SK-N-SH (cell line): ENCODE data around the gene CDH13.

Experiments used
- NRF1 ChIP-seq: IDR thresholded peaks from 2 replicates; pipeline ENCODE4 v1.6.1; 2012; ENCODE audit warnings: low read depth, mild to moderate bottlenecking, low read length
- POLR2AphosphoS5 ChIP-seq: IDR thresholded peaks from 2 replicates; pipeline ENCODE4 v1.6.1; 2012; ENCODE audit warnings: low read depth, low read length
- RAD21 ChIP-seq: IDR thresholded peaks from 2 replicates; pipeline ENCODE4 v1.6.1; 2012; ENCODE audit warnings: mild to moderate bottlenecking, low read length
- RCOR1 ChIP-seq: fragments of 150-350 bp; IDR thresholded peaks from 2 replicates; pipeline ENCODE4 v1.6.1; 2017; ENCODE audit warnings: antibody characterized with exemption, low read length
- REST ChIP-seq: IDR thresholded peaks from 2 replicates; pipeline ENCODE4 v1.6.1; 2012; ENCODE audit warnings: mild to moderate bottlenecking, low read depth, low read length, moderate library complexity
- YY1 ChIP-seq: IDR thresholded peaks from 2 replicates; pipeline ENCODE4 v1.4.0; 2012; ENCODE audit warnings: low read depth, mild to moderate bottlenecking
- TF ChIP-seq, protein P1 (sequence below): fragments of 200-600 bp; sonication (generic); IDR thresholded peaks from 2 replicates; pipeline ENCODE4 v1.6.1; 2017; ENCODE audit warnings: antibody characterized with exemption, mild to moderate bottlenecking, moderate library complexity
- TF ChIP-seq, protein P2 (sequence below): fragments of 150-350 bp; IDR thresholded peaks from 2 replicates; pipeline ENCODE4 v1.6.1; 2017; ENCODE audit warnings: antibody characterized with exemption, low read length, low read depth, borderline replicate concordance

GRCh38 chr16:83817022-83817421 is 1190.3 kb downstream of the CDH13 start:
- TF ChIP-seq, protein P1, sequence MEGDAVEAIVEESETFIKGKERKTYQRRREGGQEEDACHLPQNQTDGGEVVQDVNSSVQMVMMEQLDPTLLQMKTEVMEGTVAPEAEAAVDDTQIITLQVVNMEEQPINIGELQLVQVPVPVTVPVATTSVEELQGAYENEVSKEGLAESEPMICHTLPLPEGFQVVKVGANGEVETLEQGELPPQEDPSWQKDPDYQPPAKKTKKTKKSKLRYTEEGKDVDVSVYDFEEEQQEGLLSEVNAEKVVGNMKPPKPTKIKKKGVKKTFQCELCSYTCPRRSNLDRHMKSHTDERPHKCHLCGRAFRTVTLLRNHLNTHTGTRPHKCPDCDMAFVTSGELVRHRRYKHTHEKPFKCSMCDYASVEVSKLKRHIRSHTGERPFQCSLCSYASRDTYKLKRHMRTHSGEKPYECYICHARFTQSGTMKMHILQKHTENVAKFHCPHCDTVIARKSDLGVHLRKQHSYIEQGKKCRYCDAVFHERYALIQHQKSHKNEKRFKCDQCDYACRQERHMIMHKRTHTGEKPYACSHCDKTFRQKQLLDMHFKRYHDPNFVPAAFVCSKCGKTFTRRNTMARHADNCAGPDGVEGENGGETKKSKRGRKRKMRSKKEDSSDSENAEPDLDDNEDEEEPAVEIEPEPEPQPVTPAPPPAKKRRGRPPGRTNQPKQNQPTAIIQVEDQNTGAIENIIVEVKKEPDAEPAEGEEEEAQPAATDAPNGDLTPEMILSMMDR, result no peak
- TF ChIP-seq NRF1 (no peak), POLR2AphosphoS5 (no peak), YY1 (no peak), RAD21 (no peak), RCOR1 (no peak), REST (no peak)
- TF ChIP-seq, protein P2, sequence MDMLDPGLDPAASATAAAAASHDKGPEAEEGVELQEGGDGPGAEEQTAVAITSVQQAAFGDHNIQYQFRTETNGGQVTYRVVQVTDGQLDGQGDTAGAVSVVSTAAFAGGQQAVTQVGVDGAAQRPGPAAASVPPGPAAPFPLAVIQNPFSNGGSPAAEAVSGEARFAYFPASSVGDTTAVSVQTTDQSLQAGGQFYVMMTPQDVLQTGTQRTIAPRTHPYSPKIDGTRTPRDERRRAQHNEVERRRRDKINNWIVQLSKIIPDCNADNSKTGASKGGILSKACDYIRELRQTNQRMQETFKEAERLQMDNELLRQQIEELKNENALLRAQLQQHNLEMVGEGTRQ, result no peak
